Measurements from ENCODE around the gene CNPPD1. TPM values are rescaled to one million over a fixed set of nuclear protein-coding genes. Genes with fewer than 3 reads are reported as not detected.

The CNPPD1 gene
- polyA plus RNA-seq, 2 of the 4 experiments (the other 2 are of a cell fraction) = 22.4 to 27.6 TPM

- TF ChIP-seq EHMT2 (IDR thresholded peaks at IDR 0.05; ENCODE audit: low read depth) (no peak), CHD2 (IDR thresholded peaks at IDR 0.05; ENCODE audit: low read length, partially characterized antibody) (no peak), JUNB (IDR thresholded peaks at IDR 0.05) (no peak), EHF (CRISPR knock-in tag; IDR thresholded peaks at IDR 0.05) (no peak), RARB (CRISPR knock-in tag; IDR thresholded peaks at IDR 0.05) (no peak), CBX8 (IDR thresholded peaks at IDR 0.05) (no peak), E2F6 (IDR thresholded peaks at IDR 0.05; ENCODE audit: borderline replicate concordance, low read depth) (no peak), EP300 (IDR thresholded peaks at IDR 0.05) (no peak), POLR2AphosphoS2 (conservative IDR thresholded peaks at IDR 0.05; ENCODE audit: low read length) (no peak), RFX5 (IDR thresholded peaks at IDR 0.05) (no peak), HEYL (CRISPR knock-in tag; IDR thresholded peaks at IDR 0.05) (no peak)
These were observed 36.3 kb upstream of the CNPPD1 start (continued) for GRCh38 chr2:219213026-219213415.

DNA sequence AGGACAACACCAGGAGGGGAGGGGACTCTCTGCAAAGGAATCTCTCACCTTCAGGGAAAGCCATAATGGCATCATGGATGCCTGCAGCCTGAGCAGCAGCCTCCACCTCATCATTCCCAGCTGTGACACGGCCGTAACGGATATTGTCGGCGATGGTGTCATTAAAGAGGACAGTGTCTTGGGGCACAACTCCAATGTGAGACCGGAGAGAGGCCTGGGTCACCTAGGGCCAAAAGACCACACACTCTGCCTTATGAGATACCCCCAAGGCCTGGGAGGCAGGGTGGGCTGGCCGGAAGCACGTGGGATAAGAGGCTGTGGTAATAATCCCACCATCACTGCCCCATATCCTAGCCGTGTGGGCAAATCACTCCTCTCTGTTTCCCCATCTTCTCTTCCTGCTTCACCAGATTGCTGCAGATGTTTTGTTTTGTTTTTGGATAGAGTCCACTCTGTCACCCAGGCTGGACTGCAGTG is 34.2 kb upstream of the CNPPD1 start:
- POLR2A ChIA-PET = no interaction called here
- CTCF ChIA-PET = interaction anchor here (0.6 to 8.6 kb wide), 10 partner anchors 14 to 88 kb away, joined by 3 to 56 read pairs (median 4); partner anchors contain the start of gene NHEJ1
- ATAC-seq = no peak
- no peak overlapping the region for H3K4me2 ChIP-seq
- peaks cover 21% of the 10 kb centered on the region for H3K4me1 ChIP-seq
- WGBS (ENCODE audit: missing lambda C conversion rate) = 97% methylated on average over 6 of the region's 9 CpGs
- H3K9me3 ChIP-seq = no peaks in the 10 kb centered on the region
- TF ChIP-seq ZC3H11A (IDR thresholded peaks at IDR 0.05) (no peak), CEBPB (IDR thresholded peaks at IDR 0.05) (no peak), RNF2 (IDR thresholded peaks at IDR 0.05; ENCODE audit: borderline replicate concordance, low read depth) (no peak), TFCP2L1 (CRISPR knock-in tag; IDR thresholded peaks at IDR 0.05) (no peak), JUN (IDR thresholded peaks at IDR 0.05) (no peak), KDM5A (IDR thresholded peaks at IDR 0.05) (no peak), MYC (IDR thresholded peaks at IDR 0.05; ENCODE audit: borderline replicate concordance, low read length) (no peak), JUNB (IDR thresholded peaks at IDR 0.05) (no peak), MAZ (IDR thresholded peaks at IDR 0.05; ENCODE audit: borderline replicate concordance, low read depth, low read length) (no peak)
- TF ChIP-seq, protein P1, sequence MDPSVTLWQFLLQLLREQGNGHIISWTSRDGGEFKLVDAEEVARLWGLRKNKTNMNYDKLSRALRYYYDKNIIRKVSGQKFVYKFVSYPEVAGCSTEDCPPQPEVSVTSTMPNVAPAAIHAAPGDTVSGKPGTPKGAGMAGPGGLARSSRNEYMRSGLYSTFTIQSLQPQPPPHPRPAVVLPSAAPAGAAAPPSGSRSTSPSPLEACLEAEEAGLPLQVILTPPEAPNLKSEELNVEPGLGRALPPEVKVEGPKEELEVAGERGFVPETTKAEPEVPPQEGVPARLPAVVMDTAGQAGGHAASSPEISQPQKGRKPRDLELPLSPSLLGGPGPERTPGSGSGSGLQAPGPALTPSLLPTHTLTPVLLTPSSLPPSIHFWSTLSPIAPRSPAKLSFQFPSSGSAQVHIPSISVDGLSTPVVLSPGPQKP (IDR thresholded peaks at IDR 0.05; ENCODE audit: low read depth, low read length) = no peak
- no peak for DNase-seq (ENCODE audit: low read depth in 1 of 2, low spot score in 1 of 2)
- H3K4me3 ChIP-seq = no peak overlapping the region
- no peak for FAIRE-seq
- no peak overlapping the region for H3K27ac ChIP-seq

GRCh38 chr2:219210196-219210885 is 33.6 kb upstream of the CNPPD1 start:
- no peak for ATAC-seq
- CTCF ChIA-PET = interaction anchor here (0.9 to 8.6 kb wide), 5 partner anchors 39 to 208 kb away, joined by 3 to 56 read pairs (median 5); no protein-coding TSS in a partner anchor
- Histone ChIP-seq H3K9me3 (no peaks in the 10 kb centered on the region), H3K4me3 (no peak overlapping the region), H3K27ac (no peak overlapping the region), H3K4me2 (no peak overlapping the region), H3K4me1 (peaks cover 17% of the 10 kb centered on the region)
- WGBS (ENCODE audit: missing lambda C conversion rate) = 94% methylated on average over 24 of the region's 24 CpGs
- no peak for DNase-seq (ENCODE audit: low read depth in 1 of 2, low spot score in 1 of 2)
- TF ChIP-seq CBX2 (IDR thresholded peaks at IDR 0.05; ENCODE audit: borderline replicate concordance, low read depth) = no peak
- no peak for TF ChIP-seq HOXB5 (CRISPR knock-in tag; IDR thresholded peaks at IDR 0.05)
- no peak for TF ChIP-seq EHF (CRISPR knock-in tag; IDR thresholded peaks at IDR 0.05)
- no peak for TF ChIP-seq GATA3 (IDR thresholded peaks at IDR 0.05; ENCODE audit: borderline replicate concordance)
- no peak for TF ChIP-seq NPAS2 (CRISPR knock-in tag; IDR thresholded peaks at IDR 0.05; ENCODE audit: borderline replicate concordance)
- no peak for TF ChIP-seq NFE2L2 (conservative IDR thresholded peaks at IDR 0.05; ENCODE audit: low read length)
- TF ChIP-seq KDM1A (IDR thresholded peaks at IDR 0.05; ENCODE audit: low read depth) = no peak
- no peak for TF ChIP-seq NR3C1 (IDR thresholded peaks at IDR 0.05)
- TF ChIP-seq RFX5 (IDR thresholded peaks at IDR 0.05) = no peak
- no peak for TF ChIP-seq HES2 (IDR thresholded peaks at IDR 0.05)
- no peak for TF ChIP-seq ZSCAN20 (CRISPR knock-in tag; IDR thresholded peaks at IDR 0.05)
- no peak for TF ChIP-seq SMC3 (IDR thresholded peaks at IDR 0.05)
- no peak for TF ChIP-seq RNF2 (IDR thresholded peaks at IDR 0.05; ENCODE audit: borderline replicate concordance, low read depth)
- TF ChIP-seq CHD4 (IDR thresholded peaks at IDR 0.05; ENCODE audit: borderline replicate concordance) = no peak
- POLR2A ChIA-PET = no interaction called here
- no peak for FAIRE-seq
